Mononuclear cell (primary cell): ENCODE measurements around the gene MCM3AP. TPM values are rescaled to one million over a fixed set of nuclear protein-coding genes. Genes with fewer than 3 reads are reported as not detected.

Experiments used
- H3K27me3 ChIP-seq: 2 replicates; pipeline ENCODE4 v1.6.0; 2011; ENCODE audit warnings: low read length, control low read depth; ENCODE audit not compliant: insufficient read depth
- H3K4me1 ChIP-seq: 2 replicates; pipeline ENCODE4 v1.5.1; 2011; ENCODE audit warnings: mild to moderate bottlenecking, low read length, control low read depth; ENCODE audit not compliant: insufficient read depth
- H3K4me3 ChIP-seq: 2 replicates; pipeline ENCODE4 v1.5.1; 2011; ENCODE audit warnings: mild to moderate bottlenecking, low read length, moderate library complexity
- H3K9me3 ChIP-seq: 2 replicates; pipeline ENCODE4 v1.5.1; 2011; ENCODE audit warnings: low read depth, mild to moderate bottlenecking, control low read depth, low read length
- total RNA-seq: library from RNA; depleted of rRNA; stranded (reverse); fragments of >200 nt; gene quantifications from one replicate; pipeline ENCODE4 v1.2.3, GENCODE V29; 2012

The MCM3AP gene
- total RNA-seq, 1 donor = 38.8 TPM

DNA sequence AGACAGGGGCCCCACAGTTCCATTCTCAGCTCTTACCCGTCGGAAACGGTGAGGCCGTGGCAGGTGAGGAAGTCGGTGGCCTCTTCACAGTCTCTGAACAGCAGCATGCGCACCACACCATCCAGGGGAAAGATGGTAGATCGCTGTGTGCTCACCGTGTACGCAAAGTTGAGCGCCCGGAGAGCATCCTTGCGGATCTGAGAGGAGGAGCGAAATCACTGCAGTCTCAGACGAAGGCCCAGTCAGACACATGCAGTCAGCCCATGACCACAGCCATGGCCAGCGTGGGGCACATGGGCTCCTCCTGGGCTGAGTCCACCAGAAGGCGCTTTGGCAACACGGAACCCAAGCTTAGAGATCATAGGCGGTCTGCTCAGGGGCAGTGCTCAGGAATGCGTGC, 18.5 kb downstream of the MCM3AP start:
- no peaks in the 10 kb centered on the region for H3K9me3 ChIP-seq
- no peaks in the 10 kb centered on the region for H3K4me1 ChIP-seq
- no peaks in the 10 kb centered on the region for H3K27me3 ChIP-seq
- no peak overlapping the region for H3K4me3 ChIP-seq

DNA sequence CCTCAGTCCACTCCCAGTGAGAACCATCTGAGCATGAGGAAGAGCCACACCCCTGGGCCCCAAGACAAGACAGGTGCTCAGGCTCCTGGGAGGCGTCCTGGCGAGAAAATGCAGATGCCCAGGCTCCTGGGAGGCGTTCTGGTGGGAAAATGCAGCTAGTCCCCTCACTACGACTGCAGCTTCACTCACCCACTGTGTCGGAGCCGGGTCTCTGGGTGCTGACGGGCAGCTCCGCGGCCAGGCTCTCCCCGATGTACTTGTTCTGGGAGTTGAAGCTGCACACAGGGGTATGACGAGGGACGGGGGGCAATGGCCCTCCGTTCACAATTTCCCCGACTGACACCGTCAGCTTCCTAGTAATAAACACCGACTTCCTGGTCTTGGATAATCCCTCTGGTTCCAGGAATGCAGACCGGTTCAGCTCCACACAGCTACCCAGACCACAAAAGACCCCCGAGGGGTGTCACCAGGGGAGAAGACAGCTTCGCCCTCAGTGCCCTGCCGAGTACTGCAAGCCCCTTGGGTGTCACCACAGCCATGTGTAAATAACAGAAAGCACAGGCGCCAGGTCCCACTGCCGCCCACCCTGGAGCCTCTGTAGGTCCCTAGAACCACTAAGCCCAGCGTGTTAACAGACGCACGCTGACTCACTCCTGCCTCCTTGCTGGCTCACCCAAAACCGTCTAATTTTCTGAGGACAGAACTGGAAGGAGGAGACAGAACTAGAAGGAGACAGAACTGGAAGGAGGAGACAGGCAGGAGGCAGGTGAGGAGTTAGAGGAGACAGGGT, 19.5 kb downstream of the MCM3AP start:
- Histone ChIP-seq H3K4me1 (no peaks in the 10 kb centered on the region), H3K27me3 (no peaks in the 10 kb centered on the region), H3K9me3 (no peaks in the 10 kb centered on the region), H3K4me3 (no peak overlapping the region)

DNA sequence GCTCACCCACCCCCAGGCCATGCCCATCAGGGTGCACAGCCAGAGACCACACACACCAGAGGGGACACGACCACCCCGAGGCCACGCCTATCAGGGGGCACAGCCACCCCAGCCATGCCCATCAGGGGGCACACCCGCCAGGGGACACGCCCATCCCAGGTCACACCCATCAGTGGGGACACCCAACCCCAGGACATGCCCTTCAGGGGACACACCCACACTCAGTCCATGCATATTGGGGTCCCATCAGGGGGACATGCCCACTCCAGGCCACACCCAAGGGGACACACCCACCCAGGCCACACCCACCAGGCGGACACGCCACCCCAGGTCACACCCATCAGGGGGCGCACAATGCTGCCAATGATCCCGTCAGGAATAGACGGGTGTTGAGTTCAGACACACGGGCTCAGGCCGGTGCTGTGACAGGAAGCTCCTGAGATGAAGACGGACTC, 20.7 kb downstream of the MCM3AP start:
- H3K4me1 ChIP-seq = no peaks in the 10 kb centered on the region

DNA sequence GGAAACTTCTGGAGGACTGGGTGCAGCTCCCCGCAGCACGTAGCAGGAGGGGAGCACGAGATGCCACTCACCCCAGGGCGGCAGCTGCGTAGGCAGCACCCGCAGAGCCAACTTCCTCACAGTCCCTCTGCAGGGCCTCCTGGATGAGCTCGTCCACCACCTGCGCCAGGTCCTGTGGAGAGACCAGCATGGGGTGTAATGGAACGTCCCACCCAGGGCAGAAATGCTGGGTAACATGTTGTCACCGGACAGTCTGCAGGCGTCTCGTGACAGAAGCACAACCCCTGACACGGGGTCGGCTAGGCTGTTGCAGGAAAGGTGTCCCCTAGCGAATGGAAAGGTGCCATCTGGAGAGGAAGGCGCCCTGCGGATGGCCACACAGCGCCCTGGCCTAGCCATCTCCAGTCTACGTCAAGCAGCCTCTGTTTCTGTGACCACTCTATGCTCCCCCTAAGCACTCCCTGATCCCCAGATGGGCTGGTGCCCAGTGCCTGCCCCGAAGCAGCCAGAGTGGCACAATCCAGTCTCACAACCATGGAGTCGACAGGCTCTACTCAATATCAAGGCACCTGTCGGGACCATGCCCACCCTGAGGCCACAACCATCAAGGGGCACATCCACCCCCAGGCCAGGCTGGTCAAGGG, 21.2 kb downstream of the MCM3AP start:
- H3K27me3 ChIP-seq = no peaks in the 10 kb centered on the region
- no peaks in the 10 kb centered on the region for H3K9me3 ChIP-seq
- H3K4me1 ChIP-seq = no peaks in the 10 kb centered on the region
- H3K4me3 ChIP-seq = no peak overlapping the region

More for the DNA sequence above, 20.7 kb downstream of the MCM3AP start:
- no peaks in the 10 kb centered on the region for H3K9me3 ChIP-seq
- no peak overlapping the region for H3K4me3 ChIP-seq
- no peaks in the 10 kb centered on the region for H3K27me3 ChIP-seq

DNA sequence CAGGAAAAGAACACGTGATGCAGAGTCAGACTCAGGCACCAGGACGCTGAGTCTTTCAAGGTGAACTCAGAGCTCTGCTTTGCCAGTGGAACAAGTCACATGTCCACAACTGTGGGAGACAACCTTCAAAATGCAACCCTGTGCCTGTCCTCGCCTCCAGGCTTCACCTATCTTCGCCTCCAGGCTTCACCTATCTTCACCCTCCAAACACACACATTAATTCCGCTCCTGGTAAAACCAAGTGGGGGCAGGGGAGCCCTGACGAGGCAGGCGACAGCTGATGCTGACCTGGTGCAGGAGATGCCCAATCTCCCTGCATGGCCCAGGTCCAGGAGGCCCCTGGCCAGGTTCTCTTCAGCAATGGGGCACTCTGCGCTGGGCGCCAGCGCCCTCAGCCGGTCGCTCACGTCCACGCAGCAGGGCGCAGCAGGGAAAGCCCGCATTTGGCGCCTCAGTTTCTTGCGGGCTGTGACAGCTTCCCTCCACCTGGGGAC, 28.9 kb downstream of the MCM3AP start:
- Histone ChIP-seq H3K27me3 (no peaks in the 10 kb centered on the region), H3K9me3 (no peaks in the 10 kb centered on the region), H3K4me1 (peaks cover 15% of the 10 kb centered on the region), H3K4me3 (no peak overlapping the region)

DNA sequence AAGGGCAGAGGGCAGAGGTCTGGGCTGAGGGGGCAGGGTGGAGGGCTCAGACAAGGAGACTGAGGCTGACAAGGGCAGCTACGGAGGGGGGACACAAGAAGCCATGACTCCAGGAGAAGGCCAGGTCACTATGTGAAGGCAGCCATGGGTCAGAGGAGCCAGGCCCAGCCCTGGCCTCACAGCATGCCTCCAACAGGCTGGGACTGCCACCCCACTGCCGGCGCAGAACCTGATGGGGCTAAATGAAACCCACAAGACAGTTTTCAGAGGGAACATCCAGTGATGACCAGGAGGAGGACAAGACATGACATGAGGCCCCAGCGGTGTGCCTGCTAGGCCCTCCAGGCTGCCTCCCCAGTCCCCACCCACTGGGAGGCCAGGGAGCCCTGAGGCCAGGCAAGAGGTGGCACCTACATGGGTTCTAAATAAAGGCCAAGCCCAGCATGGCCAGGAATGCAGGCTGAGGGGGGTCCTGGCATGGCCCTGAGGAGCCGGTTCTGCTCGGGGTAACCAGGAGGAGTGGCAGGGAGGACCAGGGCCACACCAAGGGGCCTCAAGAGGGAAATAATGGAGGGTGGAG, 29.6 kb downstream of the MCM3AP start:
- Histone ChIP-seq H3K4me1 (peaks cover 15% of the 10 kb centered on the region), H3K9me3 (no peaks in the 10 kb centered on the region), H3K4me3 (no peak overlapping the region), H3K27me3 (no peaks in the 10 kb centered on the region)

DNA sequence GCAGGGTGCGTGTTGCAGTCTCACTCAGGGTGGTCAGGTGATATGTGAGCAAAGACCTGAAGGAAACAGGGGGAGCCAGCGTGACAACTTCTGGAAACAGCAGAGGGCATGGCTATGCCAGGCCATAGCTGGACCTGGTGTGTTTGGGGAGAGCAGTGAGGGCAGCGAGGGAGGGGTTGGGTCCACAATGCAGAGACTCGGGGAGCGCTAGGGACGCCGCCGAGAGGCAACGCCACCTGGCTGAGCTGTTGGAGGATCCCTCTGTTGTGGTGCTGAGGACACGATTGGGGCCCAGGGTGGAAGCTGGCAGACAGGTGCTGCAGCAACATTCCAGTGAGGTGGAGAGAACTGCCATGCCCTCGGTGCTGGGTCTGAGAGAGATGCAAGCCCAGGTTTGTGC, 30.2 kb downstream of the MCM3AP start:
- Histone ChIP-seq H3K9me3 (no peaks in the 10 kb centered on the region), H3K27me3 (no peaks in the 10 kb centered on the region), H3K4me3 (no peak overlapping the region), H3K4me1 (peaks cover 15% of the 10 kb centered on the region)

DNA sequence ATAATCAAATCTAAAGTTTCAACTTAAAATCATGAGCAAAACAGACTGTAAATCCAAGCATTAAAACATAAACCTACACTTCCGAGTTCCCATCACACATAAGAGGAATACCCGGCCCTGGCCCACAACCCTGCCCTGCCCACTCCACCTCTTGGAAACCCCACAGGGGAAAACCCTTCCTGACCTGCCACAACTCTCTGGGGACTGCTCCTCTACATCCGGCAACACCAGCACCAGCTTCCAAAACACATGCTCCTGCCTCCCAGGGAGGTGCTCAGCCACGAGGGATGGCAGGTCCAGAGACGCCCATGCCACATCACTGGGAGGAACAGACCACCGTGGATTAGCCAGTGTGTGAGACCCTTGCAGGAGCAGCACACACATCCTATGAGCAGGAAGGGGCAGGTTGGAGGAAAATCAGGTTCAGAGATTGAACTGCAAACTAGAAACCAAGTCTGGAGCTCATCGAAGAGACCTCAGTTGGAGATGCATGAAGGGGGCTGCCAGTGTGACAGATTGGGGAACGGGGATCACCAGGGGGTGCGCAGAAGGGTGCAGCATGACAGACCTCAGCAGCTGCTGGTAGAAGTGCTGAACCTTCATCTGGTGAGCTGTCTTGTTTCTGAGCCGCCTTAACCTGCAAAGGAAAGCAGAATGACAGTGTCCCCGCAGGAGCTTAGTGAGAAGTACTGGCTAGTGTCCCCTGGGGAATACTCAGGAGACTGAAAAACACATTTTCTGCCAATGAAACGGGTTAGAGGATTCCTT, 31.0 kb downstream of the MCM3AP start:
- H3K4me3 ChIP-seq = no peak overlapping the region
- peaks cover 15% of the 10 kb centered on the region for H3K4me1 ChIP-seq
- H3K27me3 ChIP-seq = no peaks in the 10 kb centered on the region
- H3K9me3 ChIP-seq = no peaks in the 10 kb centered on the region

DNA sequence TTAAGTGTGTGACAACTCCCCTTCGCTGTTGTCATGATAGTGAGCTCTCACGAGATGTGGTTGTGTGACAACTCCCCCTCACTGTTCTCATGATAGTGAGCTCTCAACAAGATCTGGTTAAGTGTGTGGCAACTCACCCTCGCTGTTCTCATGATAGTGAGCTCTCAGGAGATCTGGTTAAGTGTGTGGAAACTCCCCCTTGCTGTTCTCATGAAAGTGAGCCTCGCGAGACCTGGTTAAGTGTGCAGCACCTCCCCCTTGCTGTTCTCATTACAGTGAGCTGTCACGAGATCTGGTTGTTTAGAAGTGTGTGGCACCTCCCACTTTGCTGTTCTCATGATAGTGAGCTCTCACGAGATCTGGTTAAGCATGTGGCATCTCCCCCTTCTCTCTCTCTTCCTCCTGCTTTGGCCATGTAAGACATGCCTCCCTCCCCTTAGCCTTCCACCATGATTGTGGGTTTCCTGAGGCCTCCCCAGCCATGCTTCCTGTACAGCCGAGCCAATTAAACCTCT, 31.7 kb downstream of the MCM3AP start:
- no peaks in the 10 kb centered on the region for H3K27me3 ChIP-seq
- H3K4me3 ChIP-seq = no peak overlapping the region
- peaks cover 15% of the 10 kb centered on the region for H3K4me1 ChIP-seq
- H3K9me3 ChIP-seq = no peaks in the 10 kb centered on the region

DNA sequence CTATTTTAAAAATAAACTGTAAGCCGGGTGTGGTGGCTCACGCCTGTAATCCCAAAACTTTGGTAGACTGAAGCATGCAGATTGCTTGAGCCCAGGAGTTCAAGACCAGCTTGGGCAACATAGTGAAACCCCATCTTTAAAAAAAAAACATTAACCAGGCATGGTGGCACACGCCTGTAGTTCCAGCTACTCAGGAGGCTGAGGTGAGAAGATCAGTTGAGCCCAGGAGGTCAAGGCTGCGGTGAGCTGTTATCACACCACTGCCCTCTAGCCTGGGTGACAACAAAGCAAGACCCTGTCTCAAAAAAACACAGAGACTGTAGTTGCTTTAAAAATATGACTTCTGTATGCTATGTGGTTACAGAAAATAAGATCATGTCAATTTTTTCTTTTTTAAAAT, 32.6 kb downstream of the MCM3AP start:
- Histone ChIP-seq H3K4me1 (peaks cover 15% of the 10 kb centered on the region), H3K4me3 (no peak overlapping the region), H3K27me3 (no peaks in the 10 kb centered on the region), H3K9me3 (no peaks in the 10 kb centered on the region)

DNA sequence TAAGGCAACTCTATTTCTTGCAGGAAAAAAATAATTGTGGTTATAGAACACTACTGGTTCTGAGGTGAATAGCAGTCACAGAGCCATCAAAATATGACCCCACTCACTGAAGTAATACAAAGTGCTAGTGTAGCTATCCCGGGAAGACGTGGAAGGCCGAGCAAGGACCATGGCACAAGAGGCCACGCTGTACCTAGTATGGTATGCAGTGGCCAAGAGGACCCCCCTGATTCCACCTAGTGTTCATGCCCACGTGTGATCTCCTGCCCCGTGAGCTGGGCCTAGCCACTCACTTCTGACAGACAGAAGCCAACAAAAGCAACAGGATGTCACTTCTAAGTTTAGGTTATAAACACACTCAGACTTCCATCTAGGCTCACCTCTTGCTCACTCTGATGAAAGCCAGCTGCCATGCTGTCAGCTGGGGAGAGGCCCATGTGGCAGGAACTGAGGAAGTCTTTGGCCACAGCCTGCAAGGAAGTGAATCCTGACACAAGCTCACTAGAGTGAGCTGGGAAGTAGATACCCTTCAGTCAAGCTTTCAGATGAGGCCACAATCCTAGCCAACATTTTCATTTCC, 35.2 kb downstream of the MCM3AP start:
- no peaks in the 10 kb centered on the region for H3K27me3 ChIP-seq
- no peaks in the 10 kb centered on the region for H3K9me3 ChIP-seq
- peaks cover 15% of the 10 kb centered on the region for H3K4me1 ChIP-seq
- no peak overlapping the region for H3K4me3 ChIP-seq

DNA sequence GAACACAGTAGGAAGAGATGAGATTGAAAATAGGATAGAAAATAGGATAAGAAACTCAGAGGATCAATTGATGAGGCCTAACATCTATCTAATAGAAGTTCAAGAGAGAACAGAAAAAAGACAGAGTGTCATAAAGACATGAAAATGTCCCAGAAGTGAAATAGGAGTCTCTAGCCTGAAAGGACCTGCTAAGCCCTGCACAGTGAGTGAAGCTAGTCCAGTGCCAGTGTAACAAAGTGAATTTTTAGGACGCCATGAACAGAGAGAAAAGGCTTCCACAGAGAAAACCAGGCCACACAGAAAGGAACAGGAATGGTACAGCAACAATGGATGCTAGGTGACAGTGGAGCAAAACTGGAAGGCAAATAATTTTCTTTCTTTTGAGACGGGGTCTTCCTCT, 36.6 kb downstream of the MCM3AP start:
- H3K27me3 ChIP-seq = no peaks in the 10 kb centered on the region
- H3K9me3 ChIP-seq = no peaks in the 10 kb centered on the region
- H3K4me1 ChIP-seq = peaks cover 6% of the 10 kb centered on the region
- no peak overlapping the region for H3K4me3 ChIP-seq

DNA sequence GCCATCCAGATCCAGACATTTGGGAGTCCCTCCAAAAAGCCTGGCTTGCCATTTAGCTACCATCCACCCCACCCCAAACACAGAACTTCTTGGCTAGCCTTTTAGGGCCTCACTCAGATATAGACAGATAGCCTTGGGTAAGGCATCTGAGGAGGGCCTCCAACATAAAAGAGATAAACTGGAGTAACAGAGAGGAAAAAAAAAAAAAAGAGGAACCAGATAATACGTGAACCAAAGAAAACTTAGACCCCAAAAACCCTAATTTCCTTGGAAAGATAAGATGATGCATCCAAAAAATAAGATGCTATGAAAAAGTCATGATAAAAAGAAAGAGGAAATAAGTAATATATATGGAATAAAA, 37.0 kb downstream of the MCM3AP start:
- Histone ChIP-seq H3K4me3 (no peak overlapping the region), H3K4me1 (peaks cover 2% of the 10 kb centered on the region), H3K9me3 (no peaks in the 10 kb centered on the region), H3K27me3 (no peaks in the 10 kb centered on the region)

DNA sequence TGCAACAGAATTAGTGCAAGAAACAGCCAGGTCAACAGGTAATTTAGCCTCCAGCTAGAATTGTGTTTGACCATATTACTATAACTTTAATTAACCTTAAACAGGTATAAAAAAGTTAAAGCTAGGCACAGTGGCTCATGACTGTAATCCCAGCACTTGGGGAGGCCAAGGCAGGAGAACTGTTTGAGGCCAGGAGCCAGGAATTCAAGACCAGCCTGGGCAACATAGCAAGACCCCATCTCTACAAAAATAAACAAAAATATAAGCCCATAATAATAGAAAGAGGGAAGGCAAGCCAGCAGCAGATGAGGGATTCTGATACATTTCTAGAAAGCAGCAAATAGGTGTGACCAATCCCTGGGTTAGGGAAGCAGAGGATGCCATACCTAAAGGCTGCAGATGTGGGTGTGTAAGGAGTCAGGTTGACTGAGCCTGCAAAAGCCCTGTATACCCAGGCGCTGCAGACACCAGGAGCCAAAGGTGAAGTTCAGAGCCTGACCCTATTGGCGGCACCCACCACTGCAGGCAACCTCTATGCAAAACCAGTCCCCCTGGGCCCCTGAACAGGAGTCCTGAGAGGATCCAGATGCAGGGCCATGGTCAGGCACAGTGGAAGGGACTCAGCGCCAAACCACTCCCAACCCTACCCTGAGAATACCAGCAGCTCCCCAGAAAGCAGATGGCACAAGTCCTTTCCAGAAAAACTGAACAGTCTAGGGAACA, 37.6 kb downstream of the MCM3AP start:
- Histone ChIP-seq H3K27me3 (no peaks in the 10 kb centered on the region), H3K4me1 (no peaks in the 10 kb centered on the region), H3K9me3 (no peaks in the 10 kb centered on the region), H3K4me3 (no peak overlapping the region)
